SU-DHL-6 (cell line): ENCODE data around the gene DYNLRB1.
A peak's percentile ranks its signal among the peaks of the same experiment; 100 is the strongest.

ENCODE experiments used
- H2AFZ ChIP-seq: fragments of 200-600 bp; sonication (generic); 2 replicates; pipeline ENCODE4 v1.6.1; 2014; ENCODE audit warnings: low read depth, mild to moderate bottlenecking, moderate library complexity, mixed read lengths, antibody characterized with exemption, low read length; ENCODE audit not compliant: severe bottlenecking
- H3F3A ChIP-seq: fragments of 200-600 bp; shearing (Covaris generic); 2 replicates; pipeline ENCODE4 v1.6.0; 2016; ENCODE audit warnings: antibody characterized with exemption, mild to moderate bottlenecking; ENCODE audit not compliant: insufficient read depth
- H3K27ac ChIP-seq: fragments of 200-600 bp; sonication (generic); 2 replicates; pipeline ENCODE4 v1.5.1; 2016; ENCODE audit warnings: low read depth, mild to moderate bottlenecking, low read length, moderate library complexity, mixed read lengths
- H3K27me3 ChIP-seq: fragments of 200-600 bp; sonication (generic), shearing (Covaris generic); 2 replicates; pipeline ENCODE4 v1.6.0; 2014; ENCODE audit warnings: mild to moderate bottlenecking, low read length
- H3K36me3 ChIP-seq: fragments of 200-600 bp; sonication (generic); 2 replicates; pipeline ENCODE4 v1.6.1; 2014; ENCODE audit warnings: mild to moderate bottlenecking, low read length, mixed read lengths
- H3K4me2 ChIP-seq: fragments of 300-600, 200-600 bp; shearing (Covaris generic), sonication (generic); 2 replicates; pipeline ENCODE4 v1.6.0; 2014; ENCODE audit warnings: low read length, low read depth, mild to moderate bottlenecking; ENCODE audit not compliant: poor library complexity, severe bottlenecking
- H3K4me3 ChIP-seq: fragments of 200-600 bp; sonication (generic); 2 replicates; pipeline ENCODE4 v1.5.1; 2014; ENCODE audit warnings: antibody characterized with exemption, low read length, mild to moderate bottlenecking, mixed read lengths; ENCODE audit not compliant: insufficient read depth, poor library complexity, severe bottlenecking
- H3K79me2 ChIP-seq: fragments of 200-600 bp; sonication (generic); 2 replicates; pipeline ENCODE4 v1.6.1; 2014; ENCODE audit warnings: mild to moderate bottlenecking, low read length, moderate library complexity; ENCODE audit not compliant: insufficient read depth
- H3K9ac ChIP-seq: fragments of 200-600 bp; sonication (generic); 2 replicates; pipeline ENCODE4 v1.7.0; 2014; ENCODE audit warnings: mild to moderate bottlenecking, low read length
- H3K9me2 ChIP-seq: fragments of 200-600 bp; sonication (generic); replicated peaks from 2 replicates; pipeline ENCODE4 v1.6.1; 2014; ENCODE audit warnings: low read length; ENCODE audit not compliant: insufficient read depth
- H3K9me3 ChIP-seq: fragments of 200-600 bp; sonication (generic); 2 replicates; pipeline ENCODE4 v1.6.1; 2014; ENCODE audit warnings: low read length, mixed read lengths; ENCODE audit not compliant: insufficient read depth
- H4K20me1 ChIP-seq: fragments of 200-600 bp; sonication (generic); 2 replicates; pipeline ENCODE4 v1.6.1; 2014; ENCODE audit warnings: low read depth, mild to moderate bottlenecking, antibody characterized with exemption, low read length, moderate library complexity, mixed read lengths
- EZH2phosphoT487 ChIP-seq: fragments of 200-600 bp; sonication (generic), shearing (Covaris generic); conservative IDR thresholded peaks from 2 replicates; pipeline ENCODE4 v1.6.1; 2018; ENCODE audit warnings: mild to moderate bottlenecking, antibody characterized with exemption, low read length, moderate library complexity, mixed read lengths
- TF ChIP-seq, protein P1 (sequence below): fragments of 200-600 bp; sonication (generic); IDR thresholded peaks from one replicate; pipeline ENCODE4 v1.5.1; 2017; ENCODE audit warnings: antibody characterized with exemption, mild to moderate bottlenecking, low read length, moderate library complexity; ENCODE audit not compliant: insufficient read depth, poor library complexity, severe bottlenecking

The DYNLRB1 gene

DNA sequence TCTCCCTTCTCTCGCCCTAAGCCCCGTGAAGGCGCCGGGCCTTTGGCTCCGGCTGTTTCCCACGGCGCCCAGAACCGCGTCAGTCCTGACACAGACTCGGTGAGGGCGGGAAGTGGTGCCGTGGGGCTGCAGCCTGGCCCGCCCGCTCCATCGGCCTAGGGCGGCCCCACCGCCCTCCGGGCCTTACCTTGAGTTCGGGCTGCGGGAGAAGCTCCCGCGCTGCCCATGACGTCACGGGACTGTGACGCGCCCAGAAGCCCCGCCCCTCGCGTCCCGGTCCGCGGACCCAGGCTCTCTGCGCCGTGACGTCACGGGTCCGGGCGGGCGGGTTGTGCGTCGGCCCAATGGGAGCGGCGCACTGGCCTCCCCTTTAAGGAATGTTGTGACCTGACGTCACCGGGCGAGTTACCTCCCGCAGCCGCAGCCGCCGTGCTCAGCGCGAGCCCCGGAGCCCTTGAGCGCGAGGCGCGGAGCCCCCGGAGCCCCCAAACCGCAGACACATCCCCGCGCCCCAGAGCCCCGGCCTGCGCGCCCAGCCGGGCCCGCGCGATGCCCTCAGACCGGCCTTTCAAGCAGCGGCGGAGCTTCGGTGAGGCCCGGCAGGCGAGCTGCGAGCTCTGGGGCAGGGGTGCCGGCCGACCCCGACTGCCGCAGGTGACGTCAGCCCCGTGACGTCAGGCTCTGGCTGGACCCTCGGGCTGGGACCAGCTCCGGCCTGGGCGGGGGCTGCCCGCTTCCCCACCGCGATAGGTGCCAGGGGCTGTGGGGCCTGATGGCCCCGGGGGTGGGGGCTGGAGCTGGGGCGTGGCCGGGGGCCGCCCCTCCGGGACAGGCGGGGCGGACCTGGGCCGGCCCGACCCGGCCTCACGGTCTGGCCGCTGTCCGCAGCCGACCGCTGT is 42.3 kb downstream of the DYNLRB1 start, which contains the start of gene MAP1LC3A:
Gene MAP1LC3A (plus strand): TSS at position 399 of the 899 bp plus-strand sequence. CDS start 151 bp downstream, at position 550.
- Histone ChIP-seq H3K9me3 (no peaks in the 10 kb centered on the region), H3K27me3 (no peaks in the 10 kb centered on the region), H2AFZ (peak within 1 kb of the TSS; percentile 64), H3K27ac (no peak within 1 kb of the TSS), H4K20me1 (no peaks in the 10 kb centered on the region), H3F3A (no peaks in the 10 kb centered on the region), H3K9me2 (no peaks in the 10 kb centered on the region), H3K36me3 (no peaks in the 10 kb centered on the region), H3K4me2 (peak within 1 kb of the TSS; percentile 14), H3K79me2 (no peaks in the 10 kb centered on the region), H3K9ac (no peak within 1 kb of the TSS), H3K4me3 (no peak within 1 kb of the TSS)
- TF ChIP-seq EZH2phosphoT487: no peak
- TF ChIP-seq, protein P1, sequence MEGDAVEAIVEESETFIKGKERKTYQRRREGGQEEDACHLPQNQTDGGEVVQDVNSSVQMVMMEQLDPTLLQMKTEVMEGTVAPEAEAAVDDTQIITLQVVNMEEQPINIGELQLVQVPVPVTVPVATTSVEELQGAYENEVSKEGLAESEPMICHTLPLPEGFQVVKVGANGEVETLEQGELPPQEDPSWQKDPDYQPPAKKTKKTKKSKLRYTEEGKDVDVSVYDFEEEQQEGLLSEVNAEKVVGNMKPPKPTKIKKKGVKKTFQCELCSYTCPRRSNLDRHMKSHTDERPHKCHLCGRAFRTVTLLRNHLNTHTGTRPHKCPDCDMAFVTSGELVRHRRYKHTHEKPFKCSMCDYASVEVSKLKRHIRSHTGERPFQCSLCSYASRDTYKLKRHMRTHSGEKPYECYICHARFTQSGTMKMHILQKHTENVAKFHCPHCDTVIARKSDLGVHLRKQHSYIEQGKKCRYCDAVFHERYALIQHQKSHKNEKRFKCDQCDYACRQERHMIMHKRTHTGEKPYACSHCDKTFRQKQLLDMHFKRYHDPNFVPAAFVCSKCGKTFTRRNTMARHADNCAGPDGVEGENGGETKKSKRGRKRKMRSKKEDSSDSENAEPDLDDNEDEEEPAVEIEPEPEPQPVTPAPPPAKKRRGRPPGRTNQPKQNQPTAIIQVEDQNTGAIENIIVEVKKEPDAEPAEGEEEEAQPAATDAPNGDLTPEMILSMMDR: no peak

DNA sequence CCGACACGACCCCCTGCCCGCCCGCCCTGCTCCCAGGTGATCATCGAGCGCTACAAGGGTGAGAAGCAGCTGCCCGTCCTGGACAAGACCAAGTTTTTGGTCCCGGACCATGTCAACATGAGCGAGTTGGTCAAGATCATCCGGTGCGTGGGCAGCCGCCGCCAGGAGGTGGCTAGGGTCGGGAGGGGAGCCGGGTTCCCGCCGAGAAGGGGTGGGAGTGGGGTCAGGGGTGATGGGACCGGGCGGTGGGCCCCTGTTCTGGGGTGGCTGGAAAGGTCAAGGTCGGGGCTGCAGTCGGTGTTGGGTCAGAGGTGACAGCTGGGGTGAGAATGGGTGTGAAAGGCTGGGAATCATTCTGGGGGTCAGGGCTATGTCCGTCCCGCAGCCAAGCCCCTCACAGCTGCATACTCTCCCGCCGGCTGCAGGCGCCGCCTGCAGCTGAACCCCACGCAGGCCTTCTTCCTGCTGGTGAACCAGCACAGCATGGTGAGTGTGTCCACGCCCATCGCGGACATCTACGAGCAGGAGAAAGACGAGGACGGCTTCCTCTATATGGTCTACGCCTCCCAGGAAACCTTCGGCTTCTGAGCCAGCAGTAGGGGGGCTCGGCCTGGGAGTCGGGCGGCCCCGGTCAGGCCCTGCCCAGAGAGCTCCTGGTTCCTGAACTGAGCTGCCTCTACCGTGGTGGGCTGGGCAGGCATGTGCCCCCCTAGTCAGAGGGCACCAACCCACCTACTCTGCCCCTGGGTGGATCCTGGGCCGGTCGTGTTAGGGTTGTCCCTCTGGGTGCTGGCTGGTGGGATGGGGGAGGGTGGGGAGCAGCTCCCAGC is 43.3 kb downstream of the DYNLRB1 start:
- Histone ChIP-seq H3K9ac (no peak overlapping the region), H3K36me3 (no peaks in the 10 kb centered on the region), H3K79me2 (no peaks in the 10 kb centered on the region), H4K20me1 (no peaks in the 10 kb centered on the region), H3K4me2 (no peak overlapping the region), H3K9me2 (no peaks in the 10 kb centered on the region), H2AFZ (no peak overlapping the region), H3K27me3 (no peaks in the 10 kb centered on the region), H3K27ac (no peak overlapping the region), H3K4me3 (no peak overlapping the region), H3F3A (no peaks in the 10 kb centered on the region), H3K9me3 (no peaks in the 10 kb centered on the region)
- no peak for TF ChIP-seq EZH2phosphoT487
- TF ChIP-seq, protein P1: no peak

GRCh38 chr20:34560141-34560523 is 43.9 kb downstream of the DYNLRB1 start:
- Histone ChIP-seq H3K4me3 (no peak overlapping the region), H3K27ac (no peak overlapping the region), H3K27me3 (no peaks in the 10 kb centered on the region), H3F3A (no peaks in the 10 kb centered on the region), H3K79me2 (no peaks in the 10 kb centered on the region), H3K9me3 (no peaks in the 10 kb centered on the region), H3K9ac (no peak overlapping the region), H4K20me1 (no peaks in the 10 kb centered on the region), H3K36me3 (no peaks in the 10 kb centered on the region), H2AFZ (no peak overlapping the region), H3K9me2 (no peaks in the 10 kb centered on the region), H3K4me2 (no peak overlapping the region)
- TF ChIP-seq EZH2phosphoT487: no peak
- TF ChIP-seq, protein P1: no peak
